NOMO-1 treated with DMSO at 0.1 percent for 48 hours (cell line): Measurements from ENCODE around the gene NOX4.
"Not testable (repeated sequence)": the region's sequence is repeated elsewhere in the genome, so short reads cannot be mapped to it uniquely, and the experiment has no call there.

Source experiments
- DNase-seq: peaks from one replicate; lab custom pipeline; 2025; ENCODE audit not compliant: unreplicated experiment; lab: John Stamatoyannopoulos, UW

NOX4 gene

DNA sequence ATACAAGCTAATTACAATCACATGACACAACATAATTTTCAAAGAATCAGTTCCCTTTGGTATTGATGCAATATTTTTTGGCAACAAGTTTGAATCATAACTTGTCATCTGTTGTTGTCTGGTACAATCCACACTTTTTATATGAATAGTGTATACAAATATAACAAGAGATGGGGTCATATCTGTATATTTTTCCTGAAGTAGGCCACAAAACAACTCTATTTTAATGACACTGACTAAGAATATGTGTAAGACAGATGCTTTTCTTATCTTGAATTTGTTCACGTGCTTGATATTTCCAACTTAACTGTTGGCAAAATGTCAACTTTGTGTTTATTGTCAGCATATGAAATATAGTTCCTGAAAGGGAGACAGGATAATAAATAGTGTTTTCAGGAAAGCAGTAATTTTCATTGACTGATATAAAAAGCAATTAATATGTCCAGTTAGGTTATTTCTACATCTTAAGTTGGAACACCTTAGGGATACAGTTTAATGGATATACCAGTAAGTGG lies 27.9 kb downstream of the NOX4 start:
- no peak for DNase-seq

DNA sequence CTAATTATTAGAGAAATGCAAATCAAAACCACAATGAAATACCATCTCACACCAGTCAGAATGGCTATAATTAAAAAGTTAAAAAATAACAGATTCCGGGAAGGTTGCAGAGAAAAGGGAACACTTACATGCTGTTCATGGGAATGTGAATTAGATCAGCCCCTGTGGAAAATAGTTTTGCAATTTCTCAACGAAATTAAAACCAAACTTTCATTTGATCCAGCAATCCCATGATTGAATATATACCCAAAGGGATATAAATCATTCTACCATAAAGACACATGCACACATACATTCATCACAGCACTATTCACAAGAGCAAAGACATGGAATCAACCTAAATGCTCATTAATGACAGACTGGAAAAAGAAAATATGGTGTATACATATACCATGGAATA lies 32.5 kb downstream of the NOX4 start:
- no peak for DNase-seq

DNA sequence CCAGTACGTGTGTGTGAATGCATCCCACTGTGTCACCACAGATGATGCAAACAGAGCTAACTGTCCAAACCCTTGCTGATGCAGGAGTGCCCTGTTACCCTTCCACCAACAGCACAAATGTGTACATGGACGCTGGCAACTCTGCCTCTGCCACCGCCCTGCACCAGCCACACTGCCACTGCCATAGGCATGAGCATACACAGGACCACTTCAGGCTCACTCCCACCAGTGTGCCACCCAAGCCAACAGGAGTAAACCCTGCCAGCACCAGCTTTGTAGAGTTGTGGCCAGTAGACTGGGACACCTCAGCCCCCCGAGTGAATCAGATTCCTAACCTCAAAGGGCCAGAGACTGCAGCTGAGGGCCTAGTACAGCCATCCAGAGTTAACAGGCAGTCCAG lies 34.0 kb downstream of the NOX4 start:
- DNase-seq: no peak

DNA sequence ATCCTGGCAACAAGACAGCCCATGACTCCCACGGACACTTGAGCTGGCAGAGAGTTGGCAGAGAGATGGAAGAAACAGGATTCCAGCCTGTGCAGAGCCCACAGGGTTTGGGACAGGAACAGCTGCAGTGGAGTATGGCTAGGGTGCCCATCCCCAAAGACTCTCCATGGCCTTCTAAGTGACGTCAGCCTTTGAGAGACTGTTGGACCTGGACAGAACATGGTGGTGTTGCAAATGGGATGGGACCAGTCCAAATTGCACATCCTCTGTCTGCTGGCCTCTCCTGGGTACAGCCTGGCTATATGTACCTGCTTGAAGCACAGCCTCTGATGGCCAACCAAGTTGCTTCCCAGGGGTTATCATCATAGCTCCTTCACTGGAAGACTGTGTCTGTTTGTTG lies 34.5 kb downstream of the NOX4 start:
- DNase-seq: no peak

DNA sequence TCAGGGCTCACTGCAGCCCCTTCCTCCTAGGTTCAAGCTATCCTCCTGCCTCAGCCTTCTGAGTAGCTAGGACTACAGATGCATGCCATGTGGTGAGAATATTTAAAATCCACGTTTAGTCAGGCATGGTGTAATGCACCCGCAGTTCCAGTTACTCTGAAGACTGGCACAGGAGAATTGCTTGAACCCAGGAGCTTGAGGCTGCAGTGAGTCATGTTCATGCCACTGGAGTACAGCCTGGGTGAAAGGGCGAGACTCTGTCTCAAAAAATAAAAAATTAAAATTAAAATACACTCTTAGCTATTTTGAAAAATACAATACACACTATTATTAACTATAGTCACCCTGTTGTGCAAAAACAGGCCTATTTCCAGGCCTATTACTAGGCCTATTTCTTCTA lies 38.4 kb downstream of the NOX4 start:
- DNase-seq: no peak

DNA sequence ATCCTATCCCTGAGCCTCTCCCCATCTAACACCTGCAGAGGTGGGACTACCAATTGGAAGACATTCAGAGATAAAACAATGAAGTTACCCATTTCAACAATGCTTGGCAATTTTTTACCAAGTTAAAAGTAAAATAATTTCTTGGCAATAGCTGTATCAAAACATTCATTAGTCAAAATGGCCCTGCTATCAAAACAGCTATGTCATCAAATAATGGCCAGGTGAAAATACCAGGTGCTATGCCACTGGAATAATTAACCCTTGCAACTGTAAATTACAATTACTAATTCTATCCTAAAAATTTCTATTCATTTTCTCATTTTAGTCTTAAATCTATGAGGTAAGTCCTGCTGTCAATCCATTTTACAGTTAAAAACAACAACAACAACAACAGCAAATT lies 43.3 kb downstream of the NOX4 start:
- no peak for DNase-seq

DNA sequence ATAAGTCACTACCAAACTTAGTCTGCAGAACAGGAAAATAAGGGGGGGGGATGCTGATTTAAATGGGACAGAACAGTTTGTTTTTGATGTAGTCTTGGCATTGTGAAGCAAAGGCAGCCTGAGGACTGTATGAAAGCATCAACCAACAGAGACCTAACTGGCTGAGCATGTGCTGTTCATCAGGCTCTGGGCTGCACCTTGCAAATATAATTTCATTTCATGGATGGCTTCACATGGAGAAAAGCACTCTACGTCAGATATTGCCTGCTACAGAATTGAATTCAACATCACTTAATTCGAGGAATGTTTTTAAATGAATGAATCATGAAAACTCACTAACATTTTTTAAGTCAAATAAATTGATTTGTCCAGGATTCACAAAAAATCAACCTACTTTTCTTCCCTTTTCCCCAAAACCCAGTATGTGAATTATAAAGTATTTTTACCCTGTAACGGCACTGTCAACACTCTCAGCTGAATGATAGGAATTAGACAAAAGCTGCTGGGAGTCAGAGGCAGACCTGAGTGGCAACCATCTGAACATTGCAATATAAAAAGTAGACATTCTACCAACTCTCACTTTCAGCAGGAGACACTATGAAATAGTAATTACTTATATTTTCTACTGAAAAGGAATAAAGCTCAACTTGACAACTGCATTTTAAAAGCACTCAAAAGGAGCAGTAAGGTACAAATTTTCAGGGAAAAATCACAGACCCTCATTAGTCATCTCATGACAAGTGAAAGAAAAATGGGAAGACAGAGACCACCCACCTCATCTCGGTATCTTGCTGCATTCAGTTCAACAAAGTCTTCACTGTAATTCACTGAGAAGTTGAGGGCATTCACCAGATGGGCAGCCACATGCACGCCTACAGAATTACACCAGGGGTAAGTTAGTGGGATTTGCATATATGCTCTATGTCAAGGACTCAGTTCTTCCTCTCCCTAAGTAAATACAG lies 47.5 kb downstream of the NOX4 start:
- no peak for DNase-seq

DNA sequence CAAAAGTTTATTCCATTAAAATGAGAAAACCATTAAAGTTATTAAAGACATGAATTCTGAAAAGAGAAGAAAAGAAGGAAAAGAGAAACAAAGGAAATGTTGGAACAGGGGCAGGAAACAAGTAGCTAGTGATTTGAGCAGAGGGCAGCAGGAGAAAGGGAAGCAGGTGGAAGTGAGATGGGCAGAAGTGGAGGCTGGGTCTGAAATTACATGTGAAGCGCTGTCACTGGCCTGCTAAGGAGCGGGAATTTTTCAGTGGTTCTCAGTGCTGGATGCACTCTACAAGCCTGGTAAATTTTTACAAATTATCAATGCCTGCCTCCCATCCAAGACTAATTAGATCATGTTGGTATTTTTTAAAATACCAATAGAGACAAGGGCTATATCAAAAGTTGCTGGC lies 48.4 kb downstream of the NOX4 start:
- DNase-seq: no peak

DNA sequence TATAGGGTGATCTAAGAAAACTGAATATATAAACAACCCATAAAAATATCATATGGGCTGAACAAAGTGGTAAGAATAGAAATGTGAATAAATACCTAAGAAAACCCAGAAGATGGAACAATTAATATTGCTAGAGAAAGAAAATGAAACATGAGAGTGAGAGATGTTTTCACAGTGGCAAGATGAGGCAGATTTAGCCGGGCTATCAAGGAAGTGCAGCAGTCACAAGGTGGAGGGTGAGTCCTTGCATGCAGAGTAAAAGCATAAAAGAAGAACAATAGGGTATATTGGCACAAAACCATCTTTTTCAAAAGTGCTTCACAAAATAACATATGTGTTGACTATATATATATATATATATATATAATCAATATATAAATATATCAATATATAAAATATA lies 49.6 kb downstream of the NOX4 start:
- DNase-seq: no peak

DNA sequence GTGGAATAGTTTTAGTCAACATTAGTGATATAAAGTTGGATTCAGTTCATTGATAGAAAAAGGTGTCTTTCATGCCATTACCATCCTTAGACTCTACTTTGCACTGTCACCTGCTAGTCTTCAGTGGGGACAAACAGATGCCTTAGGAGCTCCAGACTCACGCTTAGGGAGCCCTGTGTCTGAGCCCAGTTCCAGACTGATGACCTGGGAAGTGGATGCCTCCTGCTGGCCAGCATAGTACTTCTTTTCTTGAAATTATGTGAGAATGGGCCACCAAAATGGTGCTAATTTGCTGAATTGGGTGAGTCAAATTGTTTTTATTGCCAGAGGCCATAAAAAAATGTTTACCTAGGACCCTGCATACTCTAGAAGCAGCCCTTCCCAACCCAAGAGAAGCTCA lies 53.9 kb downstream of the NOX4 start:
- DNase-seq: no peak

DNA sequence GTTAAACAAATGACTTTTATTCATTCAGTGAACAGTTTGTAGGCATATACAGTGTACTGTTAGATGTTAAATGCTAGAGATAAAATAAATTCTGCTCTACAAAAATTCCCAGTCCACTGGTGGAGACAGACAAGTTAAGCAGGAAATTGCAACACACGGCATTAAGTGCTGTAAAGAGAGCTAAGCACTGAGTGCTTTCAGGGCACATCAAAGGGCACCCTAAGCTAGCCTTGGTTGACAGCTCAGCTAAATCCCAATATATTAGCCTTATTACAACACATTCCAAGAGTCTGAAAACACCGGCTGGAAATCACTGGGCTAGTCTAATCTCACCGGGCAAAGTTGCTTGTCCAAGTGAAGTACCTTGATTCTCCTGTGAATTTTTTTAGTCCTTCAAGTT lies 55.1 kb downstream of the NOX4 start:
- no peak for DNase-seq

DNA sequence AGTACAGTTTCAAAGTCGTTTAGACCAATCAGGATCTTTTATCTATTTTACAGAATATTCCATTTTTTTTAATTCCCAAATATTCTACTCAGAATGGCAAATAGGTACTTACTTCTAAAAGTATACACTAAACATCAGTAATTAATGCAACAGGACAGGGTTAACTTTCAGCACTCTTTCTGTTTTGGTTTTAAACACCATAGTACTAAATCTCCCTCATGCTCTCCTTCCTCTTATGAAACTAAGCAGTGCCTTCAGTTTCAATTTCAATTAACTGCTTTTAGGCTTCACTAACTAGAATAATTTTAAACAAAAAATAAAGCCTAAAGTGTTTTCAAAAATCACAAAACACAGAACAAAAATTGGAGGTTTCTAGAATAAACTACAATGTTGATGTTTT lies 57.9 kb downstream of the NOX4 start:
- no peak for DNase-seq

DNA sequence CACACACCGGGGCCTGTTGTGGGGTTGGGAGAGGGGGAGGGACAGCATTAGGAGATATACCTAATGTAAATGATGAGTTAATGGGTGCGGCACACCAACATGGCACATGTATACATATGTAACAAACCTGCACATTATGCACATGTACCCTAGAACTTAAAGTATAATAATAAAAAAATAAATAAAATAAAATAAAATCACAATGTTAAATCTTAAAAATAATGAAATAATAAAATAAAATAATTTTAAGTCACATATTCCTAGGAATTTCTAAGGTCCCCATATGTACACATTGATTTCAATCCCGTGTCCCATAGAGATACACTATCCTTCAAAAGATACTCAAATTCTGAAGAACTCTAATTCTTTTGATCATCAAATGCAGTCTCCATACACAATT lies 59.0 kb downstream of the NOX4 start:
- not testable (repeated sequence) for DNase-seq

DNA sequence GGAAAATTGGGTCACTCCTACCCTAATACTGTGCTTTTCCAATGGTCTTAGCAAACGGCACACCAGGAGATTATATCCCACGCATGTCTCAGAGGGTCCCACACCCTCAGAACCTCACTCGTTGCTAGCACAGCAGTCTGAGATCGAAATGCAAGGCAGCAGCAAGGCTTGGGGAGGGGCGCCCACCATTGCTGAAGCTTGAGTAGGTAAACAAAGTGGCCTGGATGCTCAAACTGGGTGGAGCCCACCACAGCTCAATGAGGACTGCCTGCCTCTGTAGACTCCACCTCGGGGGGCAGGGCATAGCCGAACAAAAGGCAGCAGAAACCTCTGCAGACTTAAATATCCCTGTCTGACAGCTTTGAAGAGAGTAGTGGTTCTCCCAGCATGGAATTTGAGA lies 64.7 kb downstream of the NOX4 start:
- DNase-seq: not testable (repeated sequence)

DNA sequence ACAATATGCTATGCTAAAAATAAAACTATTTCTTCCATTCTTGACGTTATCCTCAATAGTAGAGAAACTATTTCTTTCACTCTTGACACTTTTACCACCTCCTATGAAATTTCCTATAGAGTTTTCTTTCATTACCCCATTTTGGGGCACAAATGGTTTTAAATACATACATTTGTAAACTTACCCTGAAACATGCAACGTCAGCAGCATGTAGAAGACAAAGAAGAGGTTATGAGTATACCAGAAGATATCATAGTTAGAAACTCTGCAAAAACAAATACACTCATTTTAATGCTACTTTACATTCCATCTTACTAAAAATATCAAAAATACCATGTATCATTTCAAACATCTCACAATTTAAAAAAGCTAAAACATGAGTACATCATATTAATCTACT lies 69.5 kb downstream of the NOX4 start:
- no peak for DNase-seq

DNA sequence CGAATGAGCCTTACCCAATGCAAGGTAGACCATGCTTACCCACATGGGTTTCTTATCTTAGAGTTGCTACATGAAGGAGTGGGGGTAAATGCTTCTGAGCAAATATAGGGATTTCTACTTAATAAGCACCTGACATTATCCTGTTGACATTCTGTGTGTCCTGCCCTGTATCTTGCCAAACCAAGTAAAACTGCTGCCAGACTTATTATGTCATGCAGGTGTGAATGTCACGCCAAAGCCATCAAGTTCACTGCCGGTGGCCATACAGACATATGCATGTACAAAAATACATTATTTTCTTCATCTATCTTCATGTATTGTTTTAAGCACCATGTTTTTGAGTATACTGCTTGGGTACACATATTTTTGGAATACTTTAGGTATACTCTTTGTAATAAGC lies 70.2 kb downstream of the NOX4 start:
- no peak for DNase-seq

DNA sequence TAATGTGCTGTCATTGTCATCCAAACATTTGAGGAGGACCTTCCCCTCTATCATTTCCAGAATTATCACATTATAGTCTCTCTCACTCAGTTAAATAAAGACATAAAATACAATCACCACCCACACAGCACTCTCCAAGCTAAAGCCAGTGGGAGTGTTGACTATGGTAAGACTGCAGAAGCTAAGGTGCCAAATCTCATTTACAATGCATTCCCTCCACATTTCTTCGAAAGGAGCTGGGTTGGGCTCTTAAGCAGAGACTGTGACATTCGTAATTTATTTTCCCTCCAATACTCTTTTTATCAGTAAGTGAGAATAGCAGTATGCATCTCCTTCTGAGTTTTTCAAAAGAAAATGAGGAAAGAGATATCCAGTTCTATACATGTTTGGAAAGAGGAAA lies 74.2 kb downstream of the NOX4 start:
- DNase-seq: no peak

DNA sequence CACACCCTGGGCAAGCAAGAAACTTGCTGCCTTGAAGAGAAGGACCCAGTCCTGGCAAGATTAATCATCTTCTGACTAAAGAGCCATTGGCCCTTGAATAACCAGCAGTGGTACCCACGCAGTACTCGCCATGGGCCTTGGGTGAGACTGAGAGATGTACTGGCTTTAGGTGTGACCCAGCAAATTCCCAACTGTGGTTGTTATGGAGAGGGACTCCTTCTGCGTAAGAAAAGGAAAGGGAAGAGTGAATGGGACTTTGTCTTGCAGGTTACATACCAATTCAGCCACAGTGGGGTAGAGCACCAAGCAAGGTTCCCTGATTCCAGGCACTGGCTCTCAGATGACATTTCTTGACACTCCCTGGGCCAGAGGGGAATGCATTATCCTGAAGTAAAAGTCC lies 80.1 kb downstream of the NOX4 start:
- not testable (repeated sequence) for DNase-seq

DNA sequence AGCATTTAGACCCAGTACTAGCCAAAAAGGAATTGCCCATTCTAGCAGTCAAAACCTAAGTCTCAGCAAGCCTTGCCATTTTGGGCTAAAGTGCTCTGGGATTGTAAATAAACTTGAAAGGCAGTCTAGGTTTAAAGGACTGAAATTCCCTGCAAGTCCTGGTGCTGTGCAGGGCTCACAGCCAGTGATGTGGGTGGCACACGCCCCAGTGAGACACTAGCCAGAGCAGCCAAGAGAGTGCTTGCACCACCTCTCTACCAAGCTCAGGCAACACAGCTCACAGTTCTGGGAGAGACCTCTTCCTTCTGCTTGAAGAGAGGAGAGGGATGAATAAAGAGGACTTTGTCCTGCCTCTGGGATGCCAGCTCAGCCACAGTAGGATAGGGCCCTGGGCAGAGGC lies 80.5 kb downstream of the NOX4 start:
- not testable (repeated sequence) for DNase-seq

DNA sequence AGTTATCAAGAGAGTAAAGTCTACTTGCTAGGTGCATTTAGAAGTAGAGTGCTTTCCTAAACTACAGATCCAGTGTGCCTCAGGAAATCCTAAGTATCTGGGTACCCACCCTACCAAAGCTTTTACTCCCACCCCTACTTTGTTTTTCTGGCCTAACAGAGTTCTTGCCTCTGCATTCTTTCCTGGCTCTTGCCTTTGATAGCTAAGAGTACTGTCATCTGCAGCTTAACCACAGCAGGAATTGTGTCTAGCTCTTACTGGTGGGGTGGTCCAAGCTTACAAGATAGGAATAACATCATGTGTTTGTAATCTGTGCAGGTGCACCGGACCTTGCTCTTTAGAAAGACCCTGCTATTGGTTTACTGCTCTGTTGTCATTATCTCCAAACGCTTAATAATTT lies 82.7 kb downstream of the NOX4 start:
- not testable (repeated sequence) for DNase-seq

DNA sequence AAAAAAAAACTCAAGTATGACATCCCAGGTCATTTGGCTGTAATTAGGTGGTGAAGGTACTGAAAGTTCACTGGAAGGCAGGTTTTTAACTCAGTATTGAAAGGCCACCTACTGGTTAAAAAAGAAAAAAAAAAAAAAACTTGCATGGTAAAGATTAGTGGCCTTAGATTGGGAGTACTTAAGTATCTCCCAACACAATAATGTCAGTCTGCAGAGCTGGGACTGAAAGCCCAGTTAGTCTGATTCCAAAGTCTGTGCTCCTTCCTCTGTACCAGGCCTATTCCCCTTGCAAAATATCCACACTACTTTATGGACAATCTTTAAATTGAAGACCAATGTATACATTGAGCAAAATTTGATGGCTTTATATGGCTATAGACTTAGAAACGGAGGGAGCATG lies 85.5 kb downstream of the NOX4 start:
- no peak for DNase-seq

DNA sequence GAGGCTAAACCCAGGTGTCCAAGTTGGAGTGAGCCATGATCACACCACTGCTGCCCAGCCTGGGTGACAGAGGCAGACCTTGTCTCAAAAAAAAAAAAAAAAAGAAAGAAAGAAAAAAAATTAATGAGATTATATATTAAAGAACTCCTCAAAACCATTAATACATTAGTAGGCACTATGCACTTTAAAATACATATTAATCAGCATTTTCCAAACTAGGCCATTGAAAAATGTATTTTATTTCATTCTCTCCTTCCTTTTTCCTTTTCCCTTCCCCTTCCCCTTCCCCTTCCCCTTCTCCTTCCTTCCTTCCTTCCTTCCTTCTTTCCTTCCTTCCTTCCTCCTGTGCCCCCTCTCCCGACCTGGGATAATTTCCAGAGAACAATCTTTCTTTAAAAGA lies 99.5 kb downstream of the NOX4 start:
- DNase-seq: not testable (repeated sequence)

DNA sequence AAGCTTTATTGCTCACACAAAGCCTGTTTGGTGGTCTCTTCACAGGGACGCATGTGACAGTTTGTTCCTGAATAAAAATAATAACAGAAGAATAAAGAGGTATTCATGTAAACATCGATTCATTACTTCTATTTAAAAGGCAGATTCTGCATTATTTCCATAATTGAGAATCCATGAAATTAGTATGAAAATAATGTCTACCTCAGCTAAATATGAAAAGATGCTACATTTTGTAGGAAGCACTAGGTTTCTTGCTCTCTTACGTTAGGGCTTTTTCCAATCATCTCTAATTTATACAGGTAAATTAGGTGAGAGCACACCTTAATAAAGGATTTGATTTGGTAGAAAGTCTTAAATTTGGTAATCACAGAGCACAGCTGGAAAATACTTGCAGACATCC lies 103.7 kb downstream of the NOX4 start:
- not testable (repeated sequence) for DNase-seq
